GM23338 (cell line): ENCODE results near the gene SIKE1. TPM values are rescaled to one million over a fixed set of nuclear protein-coding genes. Genes with fewer than 3 reads are reported as not detected.

ENCODE experiments used
- ATAC-seq: fragments of 200-7000 bp; cut with Tn5 transposase; 3 replicates; pipeline ENCODE4 v1.9.1; 2020
- DNase-seq: peaks from one replicate; pipeline ENCODE4 v3.0.0-alpha.2; 2015; ENCODE audit warnings: low spot score
- H2AFZ ChIP-seq: fragments of 200-600 bp; sonication (generic); 2 replicates; pipeline ENCODE4 v1.8.0; 2016; ENCODE audit warnings: antibody characterized with exemption, mild to moderate bottlenecking, moderate library complexity
- H3F3A ChIP-seq: fragments of 200-600 bp; sonication (generic); replicated peaks from 2 replicates; pipeline ENCODE4 v1.8.0; 2017; ENCODE audit warnings: antibody characterized with exemption, mixed run types, low read depth
- H3K27ac ChIP-seq: fragments of 200-600 bp; sonication (generic); 2 replicates; pipeline ENCODE4 v1.6.1; 2016; ENCODE audit warnings: low read depth
- H3K27me3 ChIP-seq: fragments of 200-600 bp; sonication (generic); 2 replicates; pipeline ENCODE4 v1.8.0; 2016; ENCODE audit warnings: mild to moderate bottlenecking, mixed run types, moderate library complexity; ENCODE audit not compliant: insufficient read depth
- H3K36me3 ChIP-seq: fragments of 200-600 bp; sonication (generic); 2 replicates; pipeline ENCODE4 v1.8.0; 2016; ENCODE audit warnings: mild to moderate bottlenecking; ENCODE audit not compliant: insufficient read depth
- H3K4me1 ChIP-seq: fragments of 200-600 bp; sonication (generic); 2 replicates; pipeline ENCODE4 v1.8.0; 2016; ENCODE audit warnings: mild to moderate bottlenecking, moderate library complexity; ENCODE audit not compliant: insufficient read depth
- H3K4me2 ChIP-seq: fragments of 200-600 bp; sonication (generic); 2 replicates; pipeline ENCODE4 v1.7.1; 2017; ENCODE audit warnings: mixed run types
- H3K4me3 ChIP-seq: fragments of 200-600 bp; sonication (generic); 2 replicates; pipeline ENCODE4 v1.6.1; 2016; ENCODE audit warnings: mixed run types
- H3K79me2 ChIP-seq: fragments of 200-600 bp; sonication (generic); replicated peaks from 2 replicates; pipeline ENCODE4 v1.8.0; 2017; ENCODE audit warnings: mild to moderate bottlenecking; ENCODE audit not compliant: insufficient read depth
- H3K9me2 ChIP-seq: fragments of 200-600 bp; sonication (generic); 2 replicates; pipeline ENCODE4 v1.8.0; 2017; ENCODE audit not compliant: insufficient read depth
- H4K20me1 ChIP-seq: fragments of 200-600 bp; sonication (generic); replicated peaks from 2 replicates; pipeline ENCODE4 v1.8.0; 2017; ENCODE audit warnings: mild to moderate bottlenecking; ENCODE audit not compliant: insufficient read depth
- H3K27ac Mint-ChIP-seq: 2 replicates; pipeline ENCODE4 v1.8.0; 2020; ENCODE audit warnings: inconsistent platforms, mild to moderate bottlenecking, moderate library complexity, mixed read lengths
- H3K27me3 Mint-ChIP-seq: 3 replicates; pipeline ENCODE4 v1.8.0; 2022; ENCODE audit warnings: low read depth, mild to moderate bottlenecking, moderate library complexity, mixed read lengths, inconsistent platforms; ENCODE audit not compliant: insufficient read depth, poor library complexity
- H3K36me3 Mint-ChIP-seq: 3 replicates; pipeline ENCODE4 v1.8.0; 2021; ENCODE audit warnings: low read depth, mild to moderate bottlenecking, inconsistent platforms, moderate library complexity, mixed read lengths
- H3K4me1 Mint-ChIP-seq: 3 replicates; pipeline ENCODE4 v1.8.0; 2020; ENCODE audit warnings: mild to moderate bottlenecking, inconsistent platforms, mixed read lengths
- H3K4me3 Mint-ChIP-seq: 3 replicates; pipeline ENCODE4 v1.8.0; 2021; ENCODE audit warnings: moderate library complexity, mild to moderate bottlenecking, inconsistent platforms, mixed read lengths
- H3K9me3 Mint-ChIP-seq: 3 replicates; pipeline ENCODE4 v1.8.0; 2020; ENCODE audit warnings: moderate library complexity, mild to moderate bottlenecking, inconsistent platforms, mixed read lengths
- CREB1 ChIP-seq: fragments of 250-450 bp; sonication (Bioruptor Pico); IDR thresholded peaks from 2 replicates; pipeline ENCODE4 v1.5.0; 2020; ENCODE audit warnings: low read depth, mild to moderate bottlenecking, moderate library complexity
- CTCF ChIP-seq, 2 experiments: fragments of 200-600 bp in 1 of 2; sonication (generic) in 1 of 2; conservative IDR thresholded peaks; 2 replicates each; pipeline versions ENCODE4 v1.5.1 to v1.6.1; 2016 to 2017; ENCODE audit warnings: antibody characterized with exemption in 2 of 2, low read depth in 2 of 2, mild to moderate bottlenecking in 2 of 2, moderate library complexity in 1 of 2
- ETS1 ChIP-seq: IDR thresholded peaks from 2 replicates; pipeline ENCODE4 v1.6.1; 2016; ENCODE audit warnings: antibody characterized with exemption
- EZH2 ChIP-seq: fragments of 200-600 bp; sonication (generic); IDR thresholded peaks from one replicate; pipeline ENCODE4 v1.8.0; 2017; ENCODE audit warnings: antibody characterized with exemption, mild to moderate bottlenecking, low read depth; ENCODE audit not compliant: unreplicated experiment
- EZH2phosphoT487 ChIP-seq: fragments of 200-600 bp; sonication (generic); IDR thresholded peaks from one replicate; pipeline ENCODE4 v1.8.1; 2018; ENCODE audit warnings: antibody characterized with exemption; ENCODE audit not compliant: unreplicated experiment
- JUNB ChIP-seq: IDR thresholded peaks from one replicate; pipeline ENCODE4 v1.6.1; 2016; ENCODE audit warnings: antibody characterized with exemption; ENCODE audit not compliant: unreplicated experiment
- NANOG ChIP-seq: IDR thresholded peaks from 2 replicates; pipeline ENCODE4 v1.6.1; 2016; ENCODE audit warnings: antibody characterized with exemption, borderline replicate concordance
- POLR2AphosphoS5 ChIP-seq: IDR thresholded peaks from 2 replicates; pipeline ENCODE4 v1.6.1; 2016; ENCODE audit warnings: antibody characterized with exemption, low read depth
- STAT1 ChIP-seq: IDR thresholded peaks from one replicate; pipeline ENCODE4 v1.6.1; 2016; ENCODE audit warnings: antibody characterized with exemption; ENCODE audit not compliant: unreplicated experiment
- ZNF114 ChIP-seq: fragments of 250-450 bp; sonication (Bioruptor Pico); IDR thresholded peaks from 2 replicates; pipeline ENCODE4 v1.5.0; 2020; ENCODE audit warnings: mild to moderate bottlenecking, moderate library complexity
- ZNF331 ChIP-seq: fragments of 250-450 bp; sonication (Bioruptor Pico); IDR thresholded peaks from 2 replicates; pipeline ENCODE4 v1.5.0; 2020; ENCODE audit warnings: low read depth, mild to moderate bottlenecking, moderate library complexity
- ZNF462 ChIP-seq: fragments of 250-450 bp; sonication (Bioruptor Pico); IDR thresholded peaks from 2 replicates; pipeline ENCODE4 v1.5.0; 2020; ENCODE audit warnings: mild to moderate bottlenecking, moderate library complexity
- polyA plus RNA-seq: library from polyadenylated mRNA; unstranded; fragments of >200 nt; fragmentation: Nextera tagmentation; extraction: Ambion mirVana; gene quantifications from 2 replicates; pipeline ENCODE4 v1.2.1, GENCODE V29; 2016
- total RNA-seq: library from RNA; depleted of rRNA; stranded (reverse); fragments of >200 nt; shearing (Covaris generic); gene quantifications from 2 replicates; pipeline ENCODE4 v1.2.3, GENCODE V29; 2014
- TF ChIP-seq, protein P1 (sequence below): IDR thresholded peaks from one replicate; pipeline ENCODE4 v1.6.1; 2018; ENCODE audit warnings: antibody characterized with exemption; ENCODE audit not compliant: unreplicated experiment

SIKE1 gene
- total and polyA plus RNA-seq, 2 experiments from 2014 or later: 74.0 to 96.3 TPM

GRCh38 chr1:114749835-114750234 lies 30.6 kb downstream of the SIKE1 start:
- H3K4me1 ChIP-seq: peaks cover 38% of the 10 kb centered on the region
- H3K36me3 Mint-ChIP-seq: peaks cover 61% of the 10 kb centered on the region
- no peaks in the 10 kb centered on the region for H3K27me3 ChIP-seq
- no peaks in the 10 kb centered on the region for H3K9me3 Mint-ChIP-seq
- H3K27ac ChIP-seq: no peak overlapping the region
- H3K27ac Mint-ChIP-seq: no peak overlapping the region
- ATAC-seq: no peak
- no peak overlapping the region for H3K4me3 Mint-ChIP-seq
- no peaks in the 10 kb centered on the region for H3K9me2 ChIP-seq
- H3K27me3 Mint-ChIP-seq: no peaks in the 10 kb centered on the region
- no peak overlapping the region for H3K4me2 ChIP-seq
- no peak for DNase-seq
- H3K4me1 Mint-ChIP-seq: peaks cover 37% of the 10 kb centered on the region
- peaks cover 35% of the 10 kb centered on the region for H3K36me3 ChIP-seq
- no peak overlapping the region for H3K4me3 ChIP-seq
- peaks cover 100% of the 10 kb centered on the region for H3K79me2 ChIP-seq
- H3F3A ChIP-seq: no peaks in the 10 kb centered on the region
- no peak for TF ChIP-seq ZNF331
- no peak for TF ChIP-seq NANOG
- TF ChIP-seq CTCF (conservative IDR thresholded peaks at IDR 0.05; ENCODE audit: low read depth in 2 of 2): no peak
- TF ChIP-seq, protein P1, sequence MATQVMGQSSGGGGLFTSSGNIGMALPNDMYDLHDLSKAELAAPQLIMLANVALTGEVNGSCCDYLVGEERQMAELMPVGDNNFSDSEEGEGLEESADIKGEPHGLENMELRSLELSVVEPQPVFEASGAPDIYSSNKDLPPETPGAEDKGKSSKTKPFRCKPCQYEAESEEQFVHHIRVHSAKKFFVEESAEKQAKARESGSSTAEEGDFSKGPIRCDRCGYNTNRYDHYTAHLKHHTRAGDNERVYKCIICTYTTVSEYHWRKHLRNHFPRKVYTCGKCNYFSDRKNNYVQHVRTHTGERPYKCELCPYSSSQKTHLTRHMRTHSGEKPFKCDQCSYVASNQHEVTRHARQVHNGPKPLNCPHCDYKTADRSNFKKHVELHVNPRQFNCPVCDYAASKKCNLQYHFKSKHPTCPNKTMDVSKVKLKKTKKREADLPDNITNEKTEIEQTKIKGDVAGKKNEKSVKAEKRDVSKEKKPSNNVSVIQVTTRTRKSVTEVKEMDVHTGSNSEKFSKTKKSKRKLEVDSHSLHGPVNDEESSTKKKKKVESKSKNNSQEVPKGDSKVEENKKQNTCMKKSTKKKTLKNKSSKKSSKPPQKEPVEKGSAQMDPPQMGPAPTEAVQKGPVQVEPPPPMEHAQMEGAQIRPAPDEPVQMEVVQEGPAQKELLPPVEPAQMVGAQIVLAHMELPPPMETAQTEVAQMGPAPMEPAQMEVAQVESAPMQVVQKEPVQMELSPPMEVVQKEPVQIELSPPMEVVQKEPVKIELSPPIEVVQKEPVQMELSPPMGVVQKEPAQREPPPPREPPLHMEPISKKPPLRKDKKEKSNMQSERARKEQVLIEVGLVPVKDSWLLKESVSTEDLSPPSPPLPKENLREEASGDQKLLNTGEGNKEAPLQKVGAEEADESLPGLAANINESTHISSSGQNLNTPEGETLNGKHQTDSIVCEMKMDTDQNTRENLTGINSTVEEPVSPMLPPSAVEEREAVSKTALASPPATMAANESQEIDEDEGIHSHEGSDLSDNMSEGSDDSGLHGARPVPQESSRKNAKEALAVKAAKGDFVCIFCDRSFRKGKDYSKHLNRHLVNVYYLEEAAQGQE: no peak
- no peak for TF ChIP-seq EZH2phosphoT487
- TF ChIP-seq STAT1: no peak
- TF ChIP-seq POLR2AphosphoS5: no peak
- no peak for TF ChIP-seq ZNF114 (CRISPR knock-in tag)
- TF ChIP-seq JUNB: no peak
- no peak for TF ChIP-seq ETS1
- TF ChIP-seq EZH2: no peak
- TF ChIP-seq ZNF462 (CRISPR knock-in tag): no peak
- TF ChIP-seq CREB1 (CRISPR knock-in tag): no peak
- H4K20me1 ChIP-seq: peaks cover 82% of the 10 kb centered on the region
- H2AFZ ChIP-seq: no peak overlapping the region
